ENCODE data around the gene GVQW3. TPM values are rescaled to one million over a fixed set of nuclear protein-coding genes. Genes with fewer than 3 reads are reported as not detected.
"Not testable (repeated sequence)": the region's sequence is repeated elsewhere in the genome, so short reads cannot be mapped to it uniquely, and the experiment has no call there.

GVQW3 gene
- polyA plus RNA-seq, 1 experiment = 1.7 TPM

- TF ChIP-seq CTCF (IDR thresholded peaks at IDR 0.05; ENCODE audit: low read depth, low read length) = no peak
- Histone ChIP-seq H3K27me3 (ENCODE audit: control insufficient read depth, insufficient read depth, low read length) (peaks cover 4% of the 10 kb centered on the region), H3K4me3 (ENCODE audit: low read depth, low read length) (no peak overlapping the region), H3K27ac (ENCODE audit: low read depth, low read length) (no peak overlapping the region), H3K9me3 (ENCODE audit: control insufficient read depth, insufficient read depth, low read length) (no peaks in the 10 kb centered on the region)
- no peak for DNase-seq (ENCODE audit: low read depth, low spot score)
- POLR2A ChIA-PET = no interaction called here
- CTCF ChIA-PET = no interaction called here
These were observed 19.8 kb downstream of the GVQW3 start for GRCh38 chr11:76400967-76401366.

GRCh38 chr11:76401484-76401883 is 20.4 kb downstream of the GVQW3 start:
- H3K9me3 ChIP-seq (ENCODE audit: control insufficient read depth, insufficient read depth, low read length); H3K4me3 ChIP-seq (ENCODE audit: low read depth, low read length); POLR2A ChIA-PET; H3K27ac ChIP-seq (ENCODE audit: low read depth, low read length); DNase-seq (ENCODE audit: low read depth, low spot score); H3K27me3 ChIP-seq (ENCODE audit: control insufficient read depth, insufficient read depth, low read length); CTCF ChIA-PET: not testable (repeated sequence)

GRCh38 chr11:76406359-76406758 is 25.2 kb downstream of the GVQW3 start:
- Histone ChIP-seq H3K27ac (ENCODE audit: low read depth, low read length) (no peak overlapping the region), H3K27me3 (ENCODE audit: control insufficient read depth, insufficient read depth, low read length) (peaks cover 14% of the 10 kb centered on the region), H3K4me3 (ENCODE audit: low read depth, low read length) (no peak overlapping the region), H3K9me3 (ENCODE audit: control insufficient read depth, insufficient read depth, low read length) (no peaks in the 10 kb centered on the region)
- DNase-seq (ENCODE audit: low read depth, low spot score) = no peak
- POLR2A ChIA-PET = no interaction called here
- no peak for TF ChIP-seq CTCF (IDR thresholded peaks at IDR 0.05; ENCODE audit: low read depth, low read length)
- CTCF ChIA-PET = no interaction called here

GRCh38 chr11:76408171-76408965 is 27.2 kb downstream of the GVQW3 start:
- Histone ChIP-seq H3K27ac (ENCODE audit: low read depth, low read length) (no peak overlapping the region), H3K4me3 (ENCODE audit: low read depth, low read length) (no peak overlapping the region), H3K27me3 (ENCODE audit: control insufficient read depth, insufficient read depth, low read length) (peaks cover 23% of the 10 kb centered on the region), H3K9me3 (ENCODE audit: control insufficient read depth, insufficient read depth, low read length) (no peaks in the 10 kb centered on the region)
- CTCF ChIA-PET = no interaction called here
- no peak for DNase-seq (ENCODE audit: low read depth, low spot score)
- no peak for TF ChIP-seq CTCF (IDR thresholded peaks at IDR 0.05; ENCODE audit: low read depth, low read length)
- POLR2A ChIA-PET = no interaction called here

GRCh38 chr11:76410851-76411357 is 29.8 kb downstream of the GVQW3 start:
- CTCF ChIA-PET = no interaction called here
- no peak overlapping the region for H3K4me3 ChIP-seq (ENCODE audit: low read depth, low read length)
- H3K27ac ChIP-seq (ENCODE audit: low read depth, low read length) = no peak overlapping the region
- peaks cover 23% of the 10 kb centered on the region for H3K27me3 ChIP-seq (ENCODE audit: control insufficient read depth, insufficient read depth, low read length)
- no peaks in the 10 kb centered on the region for H3K9me3 ChIP-seq (ENCODE audit: control insufficient read depth, insufficient read depth, low read length)
- no peak for TF ChIP-seq CTCF (IDR thresholded peaks at IDR 0.05; ENCODE audit: low read depth, low read length)
- no peak for DNase-seq (ENCODE audit: low read depth, low spot score)
- POLR2A ChIA-PET = no interaction called here
